Kidney capillary endothelial cell (primary cell): ENCODE data around the gene SVBP.
A peak's percentile ranks its signal among the peaks of the same experiment; 100 is the strongest.

Experiments used
- DNase-seq: peaks from one replicate; pipeline ENCODE4 v3.0.0-alpha.2; 2018; ENCODE audit warnings: low spot score

SVBP gene

DNA sequence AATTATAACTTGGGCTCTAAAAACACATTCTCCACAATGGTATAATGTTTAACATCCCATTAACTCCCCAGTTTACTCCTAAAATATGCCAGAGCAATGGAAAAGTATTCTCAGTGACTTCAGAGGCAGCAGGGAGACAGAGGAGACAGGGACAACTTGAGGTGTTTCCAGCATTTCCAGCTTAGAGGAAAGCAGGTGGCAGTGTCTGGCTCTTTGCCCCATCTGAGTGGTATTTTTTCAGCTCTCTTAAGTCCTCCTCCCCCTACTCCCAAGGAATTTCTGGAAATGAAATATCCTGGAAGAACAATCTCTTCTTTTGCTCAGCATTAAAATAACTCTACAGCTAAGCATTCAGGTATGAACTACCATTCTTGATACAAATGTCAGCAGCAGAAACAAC is 11.0 kb downstream of the SVBP start:
- no peak for DNase-seq

DNA sequence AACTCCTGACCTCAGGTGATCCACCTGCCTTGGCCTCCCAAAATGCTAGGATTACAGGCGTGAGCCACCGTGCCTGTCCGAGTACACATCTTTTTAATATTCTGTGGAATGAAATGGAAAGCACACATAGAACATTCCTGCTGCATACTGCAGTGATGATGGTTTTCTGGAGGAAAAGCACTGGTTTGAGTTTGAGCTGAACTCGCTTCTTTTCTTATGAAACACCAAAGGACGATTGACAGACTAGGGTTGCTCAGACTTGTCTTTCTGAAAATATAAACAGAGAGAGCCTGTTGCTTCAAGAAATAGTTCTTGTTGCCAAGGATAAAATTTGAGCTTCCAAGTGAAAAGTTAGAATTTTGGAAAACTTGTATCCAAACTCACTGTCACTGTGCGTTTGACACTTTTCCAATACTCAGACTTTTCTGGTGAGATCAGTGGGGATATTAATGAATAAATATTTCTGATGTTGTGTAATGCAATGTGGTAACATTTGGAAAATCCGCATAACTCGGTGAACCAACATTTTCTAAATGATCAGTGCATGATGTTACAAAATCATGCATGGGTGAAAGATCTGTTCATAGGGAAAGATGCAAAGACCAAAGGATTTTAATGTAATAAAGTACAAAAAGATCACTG is 15.2 kb downstream of the SVBP start:
- no peak for DNase-seq

DNA sequence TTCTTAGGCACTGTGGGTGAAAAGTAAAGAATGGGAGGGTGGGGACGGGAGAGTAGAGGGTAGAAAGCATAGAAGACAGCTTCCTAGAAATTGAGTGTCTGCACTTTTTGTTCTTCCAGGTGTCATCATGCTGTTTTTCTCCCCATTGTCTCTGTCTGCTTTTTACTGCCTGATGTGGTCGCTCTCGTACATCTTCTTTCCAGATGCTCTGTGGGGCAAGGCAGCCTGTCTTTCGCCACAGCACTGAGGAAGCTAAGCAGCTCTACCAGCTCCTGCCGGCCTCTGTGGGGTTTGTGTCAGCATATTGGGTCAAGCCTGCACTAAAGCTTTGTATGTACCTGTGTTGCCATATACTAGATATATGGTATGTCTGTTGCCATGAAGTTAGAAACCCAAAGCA is 19.2 kb downstream of the SVBP start:
- no peak for DNase-seq

DNA sequence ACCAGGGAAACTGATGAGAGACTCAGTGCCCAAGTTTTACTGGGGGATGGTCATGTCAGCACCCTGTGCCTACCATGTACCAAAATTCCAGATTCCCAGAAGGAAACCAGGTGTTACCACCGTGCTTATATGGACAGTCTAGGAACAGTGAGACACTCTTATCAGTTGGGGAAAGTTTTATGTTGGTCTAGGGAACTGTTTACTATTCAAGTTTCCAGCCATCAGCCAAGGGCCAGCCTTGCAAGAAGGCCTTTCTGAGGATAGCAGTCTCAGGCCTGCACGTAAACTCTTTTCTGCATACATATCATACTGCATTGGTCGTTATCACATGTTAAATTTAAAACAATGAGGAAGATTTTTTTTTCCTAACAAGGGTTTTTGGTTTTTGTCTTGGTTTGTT is 19.8 kb downstream of the SVBP start:
- no peak for DNase-seq

DNA sequence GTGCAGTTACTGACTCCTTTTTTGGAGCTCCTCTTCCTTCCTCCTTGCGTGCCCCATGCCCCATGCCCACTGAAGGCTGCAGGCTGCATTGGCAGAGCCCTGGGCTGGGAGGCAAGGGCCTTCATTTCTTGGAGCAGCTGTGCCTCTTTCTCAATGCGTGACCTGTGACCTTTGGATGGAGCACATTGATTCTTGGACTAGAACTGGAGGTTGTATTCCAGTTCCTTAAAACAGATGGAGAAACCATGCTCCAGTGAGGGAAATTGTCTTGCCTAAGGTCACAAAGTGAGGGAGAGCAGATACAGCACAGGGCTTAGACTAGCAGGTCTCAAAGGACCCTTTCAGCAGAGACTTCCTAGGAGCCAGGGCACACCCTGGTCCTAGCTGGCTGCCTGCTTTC is 23.4 kb downstream of the SVBP start:
- DNase-seq = no peak

DNA sequence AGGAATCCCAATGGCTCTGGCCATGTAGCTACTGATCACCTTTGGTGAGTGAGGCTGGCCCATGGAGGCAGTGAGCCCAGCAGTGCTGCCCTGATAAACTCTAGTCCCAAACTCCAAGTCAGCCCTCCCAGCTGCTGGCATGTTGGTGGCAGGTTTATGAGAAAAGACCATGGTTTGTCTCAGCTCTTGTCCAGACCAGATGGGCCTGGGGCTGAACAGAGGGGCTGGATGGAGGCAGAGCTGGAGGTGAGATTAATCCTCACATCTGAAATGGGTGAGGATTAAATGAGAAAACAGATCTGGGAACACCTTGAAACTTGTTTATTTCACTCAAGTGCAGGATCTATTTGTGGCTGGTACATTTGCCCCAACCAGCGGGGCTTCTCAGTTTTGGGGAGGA is 29.2 kb downstream of the SVBP start:
- DNase-seq = no peak

DNA sequence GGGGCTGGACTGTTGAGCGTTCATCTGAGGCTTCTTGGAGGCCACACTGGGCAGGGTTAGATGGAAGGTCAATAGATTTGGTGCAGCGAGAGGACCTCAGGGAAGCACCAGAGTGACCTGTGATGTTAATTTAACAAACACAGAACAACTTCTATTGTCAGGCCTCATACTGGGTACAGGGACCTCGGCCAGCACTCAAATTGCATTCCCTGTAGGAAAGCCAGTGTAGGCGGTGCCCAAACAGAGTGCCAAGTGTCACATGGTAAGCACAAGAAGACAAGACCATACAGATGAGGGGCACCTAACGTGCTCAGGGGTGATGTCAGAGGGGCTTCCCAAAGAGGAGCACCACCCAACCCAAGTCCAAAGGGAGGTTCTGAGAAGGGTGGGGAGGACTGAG is 31.1 kb downstream of the SVBP start:
- no peak for DNase-seq

DNA sequence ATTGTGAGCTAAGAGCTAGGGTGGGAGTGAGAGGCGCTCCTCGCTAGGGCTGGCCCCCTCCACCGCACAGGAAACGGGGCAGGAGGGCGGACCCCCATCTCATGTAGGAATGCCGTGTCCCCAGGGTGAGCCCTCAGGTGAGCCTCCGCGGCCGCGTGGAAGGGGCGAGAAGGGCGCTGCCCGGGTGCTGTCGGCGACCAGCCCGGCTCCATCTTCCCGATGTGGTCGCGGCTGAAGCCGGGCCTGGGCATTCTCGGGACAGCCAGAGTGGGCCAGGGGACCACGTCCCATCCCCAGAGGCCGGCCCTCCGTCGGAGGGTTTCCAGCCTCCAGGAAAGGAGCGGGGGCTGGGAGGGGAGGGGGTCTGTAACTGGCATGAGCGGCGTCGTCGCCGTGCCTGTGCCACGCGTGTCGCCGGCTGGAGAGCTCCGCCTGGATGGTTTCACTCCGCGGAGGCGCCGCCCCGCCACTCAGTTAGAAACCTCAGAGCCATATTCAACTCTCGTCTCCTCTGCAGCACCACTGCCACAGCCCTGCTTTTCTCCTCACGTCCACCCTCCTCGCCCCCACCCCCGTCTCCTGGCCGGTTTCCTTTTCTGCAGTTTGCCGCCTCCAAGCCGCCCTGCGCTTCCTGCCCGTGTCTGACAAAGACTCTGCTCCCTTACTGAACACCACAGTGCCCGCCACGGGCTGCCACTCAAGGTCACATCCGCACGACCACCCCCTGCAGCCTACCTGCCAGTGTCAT is 32.1 kb downstream of the SVBP start, which contains the start of gene TMEM269:
TMEM269 (plus strand) TSS at position 46 of the 748 bp plus-strand sequence. CDS start 4,903 bp downstream, outside the sequence.
- DNase-seq = peak; percentile 40

DNA sequence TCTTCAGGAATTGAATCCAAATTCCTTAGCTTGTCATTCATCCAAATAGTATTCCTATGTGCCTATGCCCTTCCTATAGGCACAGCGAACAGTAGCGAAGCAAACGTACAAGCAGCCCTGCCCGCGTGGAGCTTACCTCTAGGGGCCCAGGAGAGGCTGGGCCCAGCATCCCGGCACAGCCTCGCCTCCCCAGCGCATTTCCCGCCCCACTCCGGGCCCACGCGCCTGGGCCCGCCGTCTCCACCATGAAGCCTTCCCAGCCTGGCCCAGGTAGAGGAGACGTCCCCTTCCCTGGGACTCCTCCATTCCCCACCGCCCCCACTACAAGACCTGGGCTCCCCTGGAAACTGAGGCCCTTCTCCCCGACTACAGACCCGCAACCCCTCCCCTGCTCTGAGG is 32.7 kb downstream of the SVBP start:
- DNase-seq = no peak

DNA sequence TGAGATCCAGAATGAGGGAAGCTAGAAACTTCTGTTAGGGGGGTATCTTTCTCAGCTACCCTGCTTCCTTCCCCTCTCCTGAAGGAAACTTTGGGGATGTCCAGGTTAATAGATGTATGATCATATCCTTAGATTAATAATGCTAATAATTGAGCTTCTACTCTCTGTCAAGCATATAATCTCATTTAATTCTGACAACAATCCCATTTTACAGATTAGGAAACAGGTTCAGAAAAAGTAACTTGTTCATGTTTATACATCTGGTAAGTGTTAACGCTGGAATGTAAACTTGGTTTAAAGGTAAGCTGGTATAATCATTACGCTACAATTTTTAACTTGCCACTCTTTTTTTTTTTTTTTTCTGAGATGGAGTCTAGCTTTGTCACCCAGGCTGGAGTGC is 34.1 kb downstream of the SVBP start:
- DNase-seq = no peak

DNA sequence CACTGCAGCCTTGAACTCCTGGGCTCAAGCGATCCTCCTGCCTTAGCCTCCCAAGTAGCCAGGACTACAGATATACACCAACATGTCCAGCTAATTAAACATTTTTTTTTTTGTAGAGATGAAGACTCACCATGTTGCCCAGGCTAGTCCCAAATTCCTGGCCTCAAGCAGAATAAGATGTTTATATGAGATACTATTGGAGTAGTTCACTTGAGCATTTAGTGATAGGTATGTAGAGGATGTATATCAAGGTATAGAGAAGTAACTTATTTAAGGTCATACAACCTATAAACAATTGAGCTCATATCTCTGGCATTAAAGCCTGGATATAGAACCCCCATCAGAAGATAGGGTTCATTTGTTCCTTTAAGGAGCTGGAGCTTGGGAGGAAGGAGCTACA is 37.0 kb downstream of the SVBP start:
- DNase-seq = no peak

DNA sequence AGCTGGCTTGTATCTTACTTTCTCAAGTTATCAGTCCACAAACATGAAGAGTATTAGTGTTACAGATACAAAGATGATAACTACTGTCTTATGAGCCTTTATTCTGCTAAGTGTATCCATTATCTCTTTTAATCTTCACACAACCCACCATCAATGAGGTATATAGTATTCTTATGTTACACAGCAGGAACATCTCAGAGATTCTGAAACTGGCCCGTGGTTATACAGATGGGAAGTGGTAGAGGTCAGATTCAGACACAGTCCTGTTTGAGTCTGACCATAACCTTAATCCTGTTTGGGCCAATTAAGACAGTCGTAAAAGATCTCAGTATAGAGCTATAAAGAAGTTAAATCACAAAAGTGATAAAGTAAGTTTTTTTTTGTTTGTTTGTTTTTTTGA is 37.5 kb downstream of the SVBP start:
- DNase-seq = no peak

DNA sequence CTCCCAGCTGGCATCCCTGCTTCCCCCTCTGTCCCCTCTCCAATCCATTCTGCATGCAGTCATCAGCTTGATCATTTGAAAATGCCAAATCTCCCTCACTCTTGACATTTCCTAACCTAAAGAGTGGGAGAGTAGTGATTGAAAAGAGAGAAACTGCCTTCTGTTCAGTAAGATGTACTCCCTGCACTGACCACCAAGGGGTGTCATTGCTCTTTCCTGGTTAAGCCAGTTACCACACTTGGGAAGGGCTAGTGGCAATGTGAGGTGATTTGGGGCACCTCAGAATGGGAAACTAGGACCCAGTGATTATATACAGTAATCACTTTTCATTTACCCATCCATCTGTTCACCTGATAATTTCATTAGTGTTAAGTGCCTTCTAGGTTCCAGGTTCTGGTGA is 39.3 kb downstream of the SVBP start:
- peak; percentile 42 for DNase-seq

DNA sequence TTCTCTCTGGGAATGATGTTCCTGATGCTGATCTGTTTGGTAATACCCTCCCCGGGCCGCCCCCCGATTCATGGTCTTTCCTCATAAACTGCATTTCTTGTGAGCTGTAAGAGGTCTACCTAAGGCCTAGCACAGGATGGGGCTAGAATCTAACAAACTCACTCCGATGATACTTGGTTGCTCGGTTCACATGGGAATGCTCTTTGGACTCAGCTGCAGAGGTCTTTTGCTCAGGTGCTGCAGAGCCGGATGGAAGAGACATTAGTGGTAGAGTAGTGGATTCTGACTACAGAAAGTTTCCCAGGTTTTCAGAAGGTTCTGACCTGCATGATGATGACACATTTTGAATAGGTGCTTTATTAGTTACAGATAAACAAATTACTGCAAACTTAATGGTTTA is 40.7 kb downstream of the SVBP start:
- DNase-seq = no peak

DNA sequence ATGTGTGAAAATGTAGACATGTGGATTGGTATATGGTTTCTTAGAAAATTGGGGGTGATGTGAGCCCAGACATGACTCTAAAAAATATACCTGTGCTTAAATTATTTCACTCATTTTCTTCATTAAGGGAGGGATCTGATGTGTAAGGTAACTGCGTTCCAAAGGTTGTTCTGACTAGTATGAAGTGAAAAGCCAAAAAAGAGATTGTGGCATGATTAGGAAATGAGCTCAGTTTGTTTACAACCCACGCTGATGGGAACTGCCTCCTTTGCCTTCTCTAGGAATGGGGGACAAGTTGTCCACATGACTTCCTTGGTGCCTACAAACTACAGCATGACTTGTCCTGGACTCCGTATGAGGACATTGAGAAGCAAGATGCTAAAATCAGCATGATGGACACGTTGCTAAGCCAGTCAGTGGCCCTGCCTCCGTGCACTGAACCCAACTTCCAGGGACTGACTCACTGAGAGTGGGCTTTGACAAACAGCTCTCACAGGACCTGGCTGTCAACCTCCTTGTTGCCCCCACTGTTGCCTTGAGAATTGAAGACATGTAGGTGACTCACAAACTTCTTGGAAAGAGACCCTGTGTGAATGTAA is 42.2 kb downstream of the SVBP start:
- DNase-seq = no peak

DNA sequence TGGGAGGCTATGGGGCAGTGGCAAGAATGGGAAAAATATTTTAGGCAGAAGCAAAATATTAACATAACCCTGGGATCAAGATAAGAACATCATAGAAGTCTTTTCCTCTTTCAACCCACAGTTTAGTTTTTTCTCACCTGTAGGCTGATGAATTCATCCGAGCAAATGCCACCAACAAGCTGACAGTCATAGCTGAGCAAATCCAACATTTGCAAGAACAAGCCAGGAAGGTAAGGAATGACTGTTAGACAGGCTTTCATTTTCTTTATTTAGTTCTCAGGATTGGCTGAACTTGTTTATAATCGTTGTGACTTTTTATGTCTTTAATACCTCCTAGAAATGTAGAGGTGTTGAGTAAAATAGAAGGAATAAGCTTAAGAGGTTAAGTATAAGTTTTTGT is 43.8 kb downstream of the SVBP start:
- DNase-seq = no peak

DNA sequence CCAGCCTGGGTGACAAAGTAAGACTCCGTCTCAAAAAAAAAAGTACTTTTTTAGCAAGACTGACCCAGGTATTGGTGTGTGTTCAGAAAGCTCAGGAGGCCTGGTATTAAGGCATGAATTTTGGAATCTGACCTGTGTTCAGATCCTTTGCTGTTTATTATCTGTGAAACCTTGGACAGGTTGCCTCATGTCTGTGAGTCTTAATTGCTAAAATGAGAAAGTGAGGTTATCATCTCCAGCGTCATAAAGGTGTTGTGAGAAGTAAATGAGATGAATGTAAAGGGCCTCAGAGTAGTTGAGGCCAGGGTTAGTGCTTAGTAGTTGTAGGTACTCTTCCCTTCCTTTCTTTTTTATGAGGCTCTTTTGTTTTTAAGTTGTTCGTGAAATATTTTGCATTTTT is 47.4 kb downstream of the SVBP start:
- no peak for DNase-seq

DNA sequence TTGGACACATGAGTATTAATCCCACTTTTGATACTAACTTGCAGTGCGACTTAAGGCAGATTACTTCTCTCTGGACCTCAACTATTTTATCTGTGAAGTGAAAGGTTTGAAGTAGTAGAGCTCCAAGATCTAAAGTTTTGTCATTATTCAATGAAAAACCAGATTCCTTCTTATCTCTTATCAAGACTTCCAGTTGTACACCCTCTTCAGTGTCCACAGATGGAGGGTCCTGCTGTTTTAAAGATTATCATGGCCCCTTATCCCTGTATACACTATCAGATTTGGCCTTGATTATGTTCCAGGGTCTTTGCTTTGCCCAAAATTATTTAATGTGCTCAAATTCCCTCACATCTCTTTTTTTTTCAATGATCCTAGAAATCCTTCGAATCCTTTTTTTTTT is 49.0 kb downstream of the SVBP start:
- no peak for DNase-seq

DNA sequence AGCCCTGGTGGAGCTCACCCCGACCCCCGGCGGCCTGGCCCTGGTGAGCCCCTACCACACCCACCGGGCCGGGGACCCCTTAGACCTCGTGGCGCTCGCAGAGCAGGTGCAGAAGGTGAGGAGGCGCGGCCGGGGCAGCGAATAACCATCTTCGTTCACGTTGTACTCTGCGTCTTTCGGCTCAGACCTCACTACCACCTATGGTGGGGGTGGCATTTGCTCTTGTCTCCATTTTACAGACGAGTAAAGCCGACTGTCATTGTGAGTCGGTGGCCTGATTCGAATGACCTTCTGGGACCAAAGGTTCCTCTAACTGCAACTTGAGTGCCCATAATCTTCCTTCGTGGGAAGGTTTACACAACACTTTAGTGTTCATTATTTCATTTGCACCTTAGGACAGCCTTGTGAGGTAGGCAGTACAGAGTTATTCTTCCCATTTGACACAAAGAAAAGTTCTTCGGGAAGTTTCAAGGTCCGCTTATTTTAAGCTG is 49.6 kb downstream of the SVBP start:
- no peak for DNase-seq

DNA sequence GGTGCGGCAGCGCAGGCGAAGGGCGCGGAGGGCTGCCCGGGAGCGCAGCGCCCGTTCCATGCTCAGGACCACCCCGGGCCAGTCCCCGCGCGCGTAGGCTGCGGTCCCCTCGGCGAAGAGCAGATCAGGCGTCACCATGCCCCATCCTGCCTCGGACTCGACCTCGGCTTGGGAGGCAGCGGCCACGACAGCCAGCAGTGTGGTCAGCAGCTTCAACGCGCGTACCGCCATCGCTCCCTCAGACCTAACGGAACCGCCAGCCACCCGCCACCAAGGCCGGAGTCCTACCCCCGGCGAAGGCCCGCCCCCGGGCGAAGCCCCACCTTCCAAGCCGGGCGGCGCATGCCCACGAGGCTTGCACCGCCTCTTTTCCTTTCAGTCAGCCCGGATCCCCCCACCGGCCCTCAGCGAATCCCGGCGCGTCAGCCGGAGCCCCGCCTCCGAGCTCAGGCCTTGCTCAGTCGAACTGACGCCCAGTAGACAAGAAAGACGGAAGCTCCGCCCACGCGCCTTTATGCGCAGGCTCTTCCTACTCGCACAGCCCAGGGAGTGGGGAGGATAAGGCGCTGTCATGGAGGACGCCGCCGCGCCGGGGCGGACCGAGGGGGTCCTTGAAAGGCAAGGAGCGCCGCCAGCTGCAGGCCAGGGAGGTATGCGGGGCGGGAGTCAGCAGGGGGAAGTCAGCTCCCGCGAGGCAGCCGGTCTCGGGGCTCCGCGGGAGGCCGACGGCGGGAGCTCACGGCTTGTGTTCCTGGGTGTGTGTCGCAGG is 50.3 kb downstream of the SVBP start, which contains the start of the genes C1orf50 and P3H1:
C1orf50 (plus strand) TSS at position 509 of the 769 bp plus-strand sequence; CDS start at position 572, 63 bp downstream.
P3H1 (minus strand) TSS at position 288 of the 769 bp plus-strand sequence; CDS start at position 231, 57 bp downstream.
- peak; percentile 95 for DNase-seq

DNA sequence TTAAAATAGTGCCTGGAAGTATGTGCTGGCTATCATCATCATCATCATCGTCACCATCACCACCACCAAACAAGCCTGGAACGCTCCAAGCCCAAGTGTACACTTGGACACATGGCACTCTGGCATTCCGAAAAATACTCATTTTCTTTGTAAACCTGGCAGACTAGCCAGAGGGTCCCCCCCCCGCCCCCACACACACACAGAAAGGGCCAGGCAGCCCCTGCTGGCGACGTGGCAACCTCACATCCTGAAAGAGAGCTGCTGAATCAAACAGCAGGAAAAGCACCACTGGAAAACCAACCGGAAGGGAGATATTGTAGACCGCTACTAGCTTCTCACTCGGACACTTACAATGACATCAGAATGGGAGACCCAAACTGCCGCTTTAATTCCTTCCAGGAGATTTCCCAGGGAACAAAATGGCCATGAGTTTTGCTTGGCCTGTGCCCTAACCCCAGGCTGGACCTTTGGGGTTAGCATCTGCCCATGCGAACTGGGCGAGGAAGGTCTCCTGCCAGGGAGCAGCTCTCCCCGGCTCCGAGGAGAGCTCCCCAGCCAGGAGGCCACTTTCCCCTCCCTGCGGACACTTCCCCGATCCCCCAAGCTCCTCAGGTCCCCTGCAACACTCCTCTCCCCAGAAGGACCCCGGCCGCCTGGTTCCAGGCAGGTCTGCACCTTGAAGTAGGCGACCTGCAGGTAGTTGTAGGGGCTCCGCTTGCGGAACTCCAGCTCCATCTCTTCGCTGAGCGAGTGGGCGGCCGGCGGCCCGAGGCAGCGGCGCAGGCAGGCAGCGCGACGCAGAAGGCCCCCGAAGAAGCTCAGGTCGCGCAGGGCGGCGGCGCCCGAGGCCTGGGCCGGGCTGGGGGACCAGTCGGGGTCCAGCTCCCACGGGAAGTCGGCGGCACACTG is 51.1 kb downstream of the SVBP start:
- peak; percentile 52 for DNase-seq
